Inferior parietal cortex (tissue), 1 donor: Measurements from ENCODE around the gene RAC3.

Experiments
- DNase-seq: peaks from one replicate; pipeline ENCODE4 v3.0.0-alpha.2; 2016; ENCODE audit errors: extremely low spot score

The RAC3 gene

DNA sequence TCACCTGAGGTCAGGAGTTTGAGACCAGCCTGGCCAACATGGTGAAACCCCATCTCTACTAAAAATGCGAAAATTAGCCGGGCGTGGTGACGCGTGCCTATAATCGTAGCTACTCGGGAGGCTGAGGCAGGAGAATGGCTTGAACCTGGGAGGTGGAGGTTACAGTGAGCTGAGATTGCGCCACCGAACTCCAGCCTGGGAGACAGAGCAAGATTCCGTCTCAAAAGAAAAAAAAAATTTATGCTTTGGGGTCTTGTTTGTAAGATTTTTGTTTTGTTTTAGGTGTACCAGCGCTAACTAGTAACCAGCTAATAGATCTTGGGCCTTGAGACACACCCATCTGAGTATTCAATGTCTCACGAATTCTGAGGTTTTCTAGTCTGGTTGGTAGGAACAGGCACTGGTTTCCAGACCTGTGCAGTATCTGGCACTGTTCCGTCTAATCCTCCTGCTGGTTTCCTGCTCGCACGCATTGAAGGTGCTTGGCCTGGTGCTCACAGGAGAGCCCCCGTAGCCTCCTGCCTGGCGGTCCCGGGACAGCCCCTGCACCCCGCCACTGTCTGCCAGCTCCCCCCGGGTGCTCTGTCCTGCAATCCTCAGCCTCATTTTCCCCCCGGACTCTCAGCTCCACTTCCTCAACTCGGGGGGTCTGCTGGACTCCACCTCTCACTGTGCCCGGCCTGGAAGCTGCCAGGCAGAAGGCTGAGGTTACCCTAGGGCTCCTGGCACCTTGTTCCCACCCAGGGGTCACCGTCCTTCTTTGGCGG, 44.7 kb downstream of the RAC3 start:
- DNase-seq, result no peak

DNA sequence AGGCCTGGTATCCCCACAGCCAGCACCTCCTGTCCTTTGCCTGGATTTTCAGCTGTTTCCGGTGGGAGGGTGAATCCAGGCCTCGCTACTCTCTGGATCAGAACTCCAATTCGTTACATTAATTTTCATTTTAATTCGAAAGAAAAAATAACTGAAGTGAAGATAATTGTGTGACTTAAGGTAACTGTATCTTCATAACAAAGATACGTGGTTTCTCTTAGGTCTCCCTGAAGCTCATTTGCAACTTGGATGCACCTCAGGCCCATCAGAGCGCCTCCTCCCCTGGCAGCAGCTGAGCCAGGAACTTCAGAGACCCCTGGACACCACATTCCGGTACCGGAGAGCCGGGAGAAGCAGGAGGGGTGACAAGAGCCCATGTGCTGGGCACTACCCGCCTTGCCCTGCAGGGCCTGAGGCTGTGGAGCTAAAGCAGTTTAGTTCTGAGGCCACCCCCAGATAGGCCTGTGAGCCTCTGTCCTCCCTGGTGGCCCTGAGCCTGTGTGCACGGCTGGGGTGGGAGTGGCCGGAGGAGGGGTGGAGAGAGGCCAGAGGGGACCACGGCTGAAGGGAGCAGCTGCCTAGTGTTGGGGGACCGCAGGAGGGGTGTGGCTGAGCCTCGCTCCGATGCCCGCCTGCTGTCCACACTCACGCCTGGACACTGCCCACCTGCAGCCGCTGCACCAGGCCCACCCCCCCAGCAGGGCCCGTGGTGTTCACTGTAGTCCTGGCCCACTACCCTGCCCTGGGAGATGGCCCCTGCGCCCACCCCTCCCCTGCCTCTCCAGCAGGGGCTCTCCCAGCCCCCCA, 45.5 kb downstream of the RAC3 start:
- no peak for DNase-seq

DNA sequence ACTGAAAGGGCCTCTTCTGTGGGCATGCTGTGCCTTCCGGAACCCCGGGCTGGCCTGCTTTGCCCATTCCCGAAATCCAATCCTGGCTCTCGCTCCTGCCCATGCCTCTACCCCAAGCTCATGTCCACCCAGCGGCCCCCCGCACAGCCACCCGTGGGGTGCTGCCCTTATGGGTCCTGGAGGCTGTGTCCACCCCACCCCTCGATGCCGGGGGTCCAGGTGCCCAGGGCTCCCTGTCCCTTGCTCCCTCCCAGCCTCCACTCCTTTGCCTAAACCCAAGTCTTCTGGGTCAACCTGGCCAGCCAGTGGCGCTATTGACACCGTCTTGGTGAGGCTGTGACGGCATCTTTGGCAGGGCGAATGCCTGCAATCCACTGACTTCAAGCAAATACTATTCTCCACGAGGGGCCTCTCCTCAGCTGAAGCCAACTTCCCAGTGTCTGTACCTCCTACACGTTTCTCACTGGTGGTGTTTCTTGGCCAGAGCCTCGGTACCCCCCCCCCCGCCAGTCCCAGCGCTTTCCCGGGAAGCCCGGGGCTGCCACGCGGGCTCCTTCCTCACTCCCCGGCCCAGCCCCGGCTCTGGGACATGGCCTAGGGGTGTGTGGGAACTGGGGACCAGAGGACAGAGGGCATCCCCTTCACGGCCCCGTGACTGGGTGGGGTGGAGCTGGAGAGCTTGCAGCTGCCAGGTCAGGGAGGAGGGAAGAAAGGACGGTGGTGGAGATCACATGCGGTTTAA, 46.3 kb downstream of the RAC3 start:
- DNase-seq, result peak; percentile 29

DNA sequence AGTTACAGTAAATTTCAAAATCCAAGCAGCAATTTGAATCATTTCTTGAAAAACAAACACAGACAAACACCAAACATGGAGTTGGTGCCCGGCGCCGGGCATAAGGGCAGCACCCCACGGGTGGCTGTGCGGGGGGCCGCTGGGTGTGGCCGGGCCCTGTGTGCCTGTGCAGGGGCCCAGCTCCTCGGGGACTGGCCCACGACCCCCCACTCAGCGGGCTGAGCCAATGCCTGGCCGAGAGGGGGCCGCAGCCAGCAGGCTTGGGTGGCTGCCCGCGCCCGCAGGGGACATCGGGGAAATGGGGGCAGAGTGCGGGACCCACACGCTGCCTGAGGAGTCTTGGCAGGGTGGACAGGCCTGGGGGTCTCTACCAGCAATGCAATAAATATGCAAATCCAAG, 47.0 kb downstream of the RAC3 start:
- DNase-seq, result no peak

DNA sequence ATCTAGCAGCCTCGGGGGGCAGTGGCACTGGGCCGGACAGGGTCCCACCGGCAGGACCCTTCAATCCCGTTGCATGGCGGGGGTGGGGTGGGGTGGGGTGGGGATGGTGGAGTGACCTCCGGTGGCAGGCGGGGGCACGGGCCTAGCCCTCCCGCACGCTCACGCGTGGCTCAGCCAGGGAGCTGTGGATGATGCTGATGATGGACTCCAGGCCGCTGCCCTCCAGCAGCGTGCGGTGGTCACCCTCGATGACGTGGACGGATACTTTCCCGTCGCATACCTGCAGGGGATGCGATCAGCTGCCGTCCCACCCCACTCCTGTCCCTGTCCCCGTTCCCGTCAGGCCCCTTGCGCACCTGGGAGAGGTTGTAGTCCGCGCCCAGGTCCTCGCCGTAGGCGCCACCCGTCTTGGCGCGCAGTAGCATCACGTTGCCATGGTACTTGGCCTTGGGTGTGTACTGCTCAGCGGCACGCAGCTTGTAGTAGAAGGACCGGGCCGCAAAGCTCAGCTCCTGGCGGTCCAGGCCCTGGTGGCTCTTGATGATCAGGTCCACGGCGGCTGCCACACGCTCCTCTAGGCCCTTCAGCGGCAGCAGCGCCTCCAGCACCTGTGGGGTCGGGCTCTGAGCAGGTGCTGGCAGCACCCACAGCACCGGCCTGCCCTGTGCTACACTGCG, 47.7 kb downstream of the RAC3 start:
- DNase-seq, result no peak

DNA sequence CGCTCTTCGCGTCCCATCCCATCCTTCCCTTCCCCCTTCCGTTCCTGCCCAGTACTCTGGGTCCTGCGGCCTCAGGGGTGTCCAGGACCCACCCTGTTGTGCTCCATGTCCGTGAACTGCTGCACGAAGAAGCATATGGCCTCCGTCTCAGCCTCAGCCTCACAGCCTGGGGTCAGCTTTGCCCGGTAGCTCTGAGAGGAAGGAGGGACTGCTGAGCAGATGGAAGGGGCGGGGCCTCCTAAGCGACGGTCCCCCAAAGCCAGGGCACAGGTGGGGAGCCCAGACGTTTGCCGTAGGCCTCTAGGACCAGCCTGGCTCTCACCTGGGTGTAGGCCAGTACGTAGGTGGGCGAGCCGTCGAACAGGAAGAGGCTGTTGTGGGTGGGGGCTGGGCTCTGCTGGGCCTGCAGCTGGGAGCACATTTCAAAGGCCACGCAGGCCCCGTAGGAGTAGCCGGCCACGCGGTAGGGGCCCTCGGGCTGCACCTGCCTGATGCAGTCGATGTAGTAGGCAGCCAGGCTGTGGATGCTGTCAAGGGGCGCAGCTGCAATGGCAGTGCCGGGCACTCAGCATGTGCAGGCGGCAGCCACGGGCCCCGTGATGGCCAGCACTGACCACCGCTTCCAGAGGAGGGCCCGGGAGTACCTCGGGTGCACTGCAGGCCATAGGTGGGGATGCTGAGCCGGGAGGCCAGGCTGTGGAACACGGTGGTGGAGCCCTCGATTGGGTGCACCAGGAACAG, 48.7 kb downstream of the RAC3 start:
- no peak for DNase-seq

DNA sequence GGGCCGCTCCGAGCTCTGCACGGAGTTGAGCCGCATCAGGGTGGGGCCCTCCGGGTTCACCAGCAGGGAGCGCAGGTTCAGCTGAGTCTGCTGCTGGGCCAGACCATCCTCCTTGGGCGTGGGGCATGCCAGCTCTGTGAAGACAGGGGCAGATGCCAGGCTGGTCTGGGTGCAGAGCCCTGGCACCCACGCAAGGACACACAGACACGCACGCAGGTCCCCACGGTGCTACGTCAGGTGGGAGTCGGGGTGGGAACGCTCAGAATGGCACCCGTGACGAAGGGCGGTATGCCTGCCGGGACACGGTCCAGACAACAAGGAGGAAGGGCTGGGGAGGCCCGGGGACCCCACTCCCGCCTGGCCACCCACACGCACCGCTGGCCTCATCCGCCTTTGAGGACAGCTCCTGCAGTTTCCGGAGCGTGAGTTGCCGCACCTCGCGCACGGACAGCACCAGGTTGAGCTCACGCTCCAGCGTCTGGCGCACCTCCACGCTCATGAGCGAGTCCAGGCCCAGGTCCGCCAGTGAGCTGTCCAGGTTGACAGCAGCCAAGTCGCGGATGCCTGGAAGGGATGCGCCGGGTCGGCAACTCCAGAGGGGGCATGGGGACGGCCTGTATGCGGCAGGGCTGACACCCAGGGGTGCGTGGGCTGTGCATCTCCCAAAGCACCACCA, 49.4 kb downstream of the RAC3 start:
- DNase-seq, result no peak

DNA sequence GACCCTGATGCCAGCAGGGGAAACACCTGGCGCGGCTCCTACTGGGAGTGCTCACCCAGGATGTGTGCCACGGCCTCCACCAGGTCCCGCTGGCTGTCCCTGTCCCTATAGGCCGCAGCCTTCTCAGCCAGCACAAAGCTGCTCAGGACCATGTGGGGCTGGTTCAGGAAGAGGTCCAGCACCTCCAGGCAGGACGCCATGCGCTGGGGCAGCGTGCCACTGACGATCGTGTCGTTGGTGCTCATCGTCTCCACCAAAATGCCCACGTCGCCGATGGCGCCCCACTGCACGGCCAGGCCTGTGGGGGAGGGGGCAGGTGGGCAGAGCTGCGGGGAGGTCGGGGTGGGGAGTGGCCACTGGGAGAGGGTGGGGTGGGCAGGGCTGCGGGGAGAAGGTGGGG, 50.1 kb downstream of the RAC3 start:
- no peak for DNase-seq

DNA sequence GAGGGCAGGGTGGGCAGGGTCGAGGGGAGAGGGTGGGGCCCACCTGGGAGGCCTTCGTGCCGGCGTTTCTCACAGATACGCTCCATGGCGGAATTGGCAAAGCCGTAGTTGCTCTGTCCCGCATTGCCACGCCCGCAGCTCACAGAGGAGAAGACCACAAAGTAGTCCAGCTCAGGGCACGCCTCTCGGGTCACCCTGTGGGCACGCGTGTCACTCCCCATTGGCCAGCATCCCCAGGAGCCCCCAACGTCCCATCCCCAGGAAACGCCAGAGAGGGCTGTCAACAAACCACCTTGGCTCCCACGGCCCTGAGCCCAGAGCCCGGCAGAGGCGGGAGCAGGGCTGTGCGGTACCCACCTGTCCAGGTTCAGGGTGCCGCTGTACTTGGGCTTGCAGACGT, 50.5 kb downstream of the RAC3 start:
- no peak for DNase-seq

DNA sequence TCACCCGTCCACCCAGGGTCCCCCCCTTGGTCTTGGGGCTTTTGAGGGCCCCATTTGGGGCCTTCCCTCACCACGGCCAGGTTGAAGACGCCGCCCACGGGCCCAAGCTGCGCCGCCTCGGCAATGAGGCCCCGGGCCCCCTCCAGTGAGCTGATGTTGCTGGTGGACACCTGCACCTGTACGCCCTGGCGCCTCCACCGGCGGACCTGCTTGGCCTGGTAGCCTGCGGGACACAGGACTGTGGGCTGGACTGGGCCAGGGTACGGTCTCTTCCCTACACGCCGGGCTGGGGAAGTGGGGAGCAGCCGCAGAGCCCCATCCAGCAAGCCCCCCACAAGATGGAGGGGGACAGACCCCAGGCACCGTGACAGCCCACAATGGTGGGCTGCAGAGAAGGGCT, 51.0 kb downstream of the RAC3 start:
- DNase-seq, result no peak

DNA sequence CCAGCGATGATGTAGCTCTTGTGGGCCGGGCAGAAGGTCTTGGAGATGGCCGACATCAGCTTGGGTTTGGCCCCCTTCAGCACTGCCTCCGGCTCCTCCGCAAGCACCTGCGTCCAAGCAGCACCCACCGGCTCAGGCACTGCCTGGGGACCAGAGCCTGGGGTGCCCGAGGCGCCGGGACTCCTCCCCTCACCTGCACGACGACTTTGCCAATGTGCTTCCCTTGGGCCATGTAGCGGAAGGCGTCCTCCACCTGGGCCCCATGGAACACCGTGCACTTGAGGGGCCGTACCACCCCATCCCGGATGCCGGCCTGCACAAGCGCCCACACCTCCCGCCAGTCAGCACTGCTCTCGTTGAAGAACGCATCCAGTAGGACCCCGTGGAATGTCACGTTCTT, 51.5 kb downstream of the RAC3 start:
- DNase-seq, result no peak
